Esophagus squamous epithelium (tissue), 5 donors: Measurements from ENCODE around the gene ZNF334. TPM values are rescaled to one million over a fixed set of nuclear protein-coding genes. Genes with fewer than 3 reads are reported as not detected.

Source experiments
- DNase-seq: peaks from one replicate; lab custom pipeline; 2025; lab: John Stamatoyannopoulos, UW
- H3K27ac ChIP-seq, 4 donors: fragments of 200-600 bp; sonication (generic); one replicate each; pipeline ENCODE4 v1.5.1; 2016 to 2019; ENCODE audit warnings: mild to moderate bottlenecking in 1 of 4
- H3K27me3 ChIP-seq, 4 donors: fragments of 200-600 bp; sonication (generic); 1 replicate in 3 of 4; 2 replicates in 1 of 4; pipeline versions ENCODE4 v1.5.1 to v1.6.0; 2017 to 2021; ENCODE audit warnings: antibody characterized with exemption in 1 of 4
- H3K36me3 ChIP-seq, 3 donors: fragments of 200-600 bp; sonication (generic); one replicate each; pipeline ENCODE4 v1.5.1; 2016 to 2019
- H3K4me1 ChIP-seq, 3 donors: fragments of 200-600 bp; sonication (generic); one replicate each; pipeline ENCODE4 v1.5.1; 2017 to 2019
- H3K4me3 ChIP-seq, 4 donors: fragments of 200-600 bp; sonication (generic); 1 replicate in 3 of 4; 2 replicates in 1 of 4; pipeline ENCODE4 v1.5.1; 2016 to 2019; ENCODE audit warnings: mild to moderate bottlenecking in 2 of 4, moderate library complexity in 1 of 4
- H3K9me3 ChIP-seq, 3 donors: fragments of 200-600 bp; sonication (generic); one replicate each; pipeline ENCODE4 v1.5.1; 2016 to 2019
- POLR2A ChIP-seq, 4 donors: fragments of 450-650 bp; IDR thresholded peaks; one replicate each; pipeline ENCODE4 v1.6.1; 2017; ENCODE audit warnings: antibody characterized with exemption in 4 of 4, mild to moderate bottlenecking in 4 of 4, moderate library complexity in 3 of 4
- WGBS, 2 donors: methylation state at CpG; one replicate each; pipeline ENCODE4 v1.1.5; 2018; 5-methylcytosine and 5-hydroxymethylcytosine counted together
- intact Hi-C: fragments of 100-400 bp; cut with DNase I; formaldehyde crosslinking; loops from one replicate; pipeline ENCODE4 v1.15.0; 2022
- total RNA-seq, 4 donors: library from RNA; depleted of rRNA; stranded (reverse); fragments of >200 nt; gene quantifications; one replicate each; pipeline ENCODE4 v1.1.0, GENCODE V29; 2016
- TF ChIP-seq, protein P1 (sequence below), 6 experiments: fragments of 450-650 bp in 4 of 6; fragments of 200-600 bp in 2 of 6; sonication (generic) in 2 of 6; IDR thresholded peaks; one replicate each; pipeline ENCODE4 v1.5.1; 2016 to 2019; ENCODE audit warnings: antibody characterized with exemption in 6 of 6, mild to moderate bottlenecking in 4 of 6, moderate library complexity in 4 of 6
- donor health status: DM: yes; HTN: yes; CAD: no.

Gene ZNF334
- total RNA-seq, 4 donors from 2014 or later = 0.27 to 1.1 (median 0.90) TPM

DNA sequence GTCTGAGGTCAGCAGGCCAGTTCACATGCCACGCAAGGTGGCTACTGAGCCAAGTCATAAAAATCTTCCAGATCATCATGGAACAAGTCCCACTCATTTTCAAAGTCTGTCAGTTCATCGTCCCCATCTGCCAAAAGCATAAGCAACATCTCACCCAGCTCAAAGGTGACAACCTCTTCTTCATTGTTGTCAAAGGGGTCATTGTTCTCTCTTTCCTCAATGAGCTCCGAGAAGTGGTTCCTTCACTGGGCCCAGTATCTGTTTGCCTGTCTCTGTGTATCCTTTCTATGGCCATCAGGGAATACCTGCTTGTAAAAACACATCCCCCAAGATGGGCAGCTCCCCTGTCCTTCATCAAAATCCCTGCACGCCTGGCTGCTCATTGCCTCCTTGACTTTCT lies 49.5 kb downstream of the ZNF334 start:
- Histone ChIP-seq H3K27me3 (peaks cover 0 to 20% (median 0%) of the 10 kb centered on the region in 4 donors), H3K9me3 (no peaks in the 10 kb centered on the region), H3K36me3 (no peaks in the 10 kb centered on the region), H3K4me3 (no peak overlapping the region), H3K4me1 (peaks cover 0 to 6% (median 0%) of the 10 kb centered on the region in 3 donors), H3K27ac (no peak overlapping the region)
- no peak for DNase-seq
- TF ChIP-seq, protein P1, sequence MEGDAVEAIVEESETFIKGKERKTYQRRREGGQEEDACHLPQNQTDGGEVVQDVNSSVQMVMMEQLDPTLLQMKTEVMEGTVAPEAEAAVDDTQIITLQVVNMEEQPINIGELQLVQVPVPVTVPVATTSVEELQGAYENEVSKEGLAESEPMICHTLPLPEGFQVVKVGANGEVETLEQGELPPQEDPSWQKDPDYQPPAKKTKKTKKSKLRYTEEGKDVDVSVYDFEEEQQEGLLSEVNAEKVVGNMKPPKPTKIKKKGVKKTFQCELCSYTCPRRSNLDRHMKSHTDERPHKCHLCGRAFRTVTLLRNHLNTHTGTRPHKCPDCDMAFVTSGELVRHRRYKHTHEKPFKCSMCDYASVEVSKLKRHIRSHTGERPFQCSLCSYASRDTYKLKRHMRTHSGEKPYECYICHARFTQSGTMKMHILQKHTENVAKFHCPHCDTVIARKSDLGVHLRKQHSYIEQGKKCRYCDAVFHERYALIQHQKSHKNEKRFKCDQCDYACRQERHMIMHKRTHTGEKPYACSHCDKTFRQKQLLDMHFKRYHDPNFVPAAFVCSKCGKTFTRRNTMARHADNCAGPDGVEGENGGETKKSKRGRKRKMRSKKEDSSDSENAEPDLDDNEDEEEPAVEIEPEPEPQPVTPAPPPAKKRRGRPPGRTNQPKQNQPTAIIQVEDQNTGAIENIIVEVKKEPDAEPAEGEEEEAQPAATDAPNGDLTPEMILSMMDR (IDR thresholded peaks at IDR 0.05) = no peak
- no peak for TF ChIP-seq POLR2A (IDR thresholded peaks at IDR 0.05)
- WGBS, 2 donors = 67 to 90% methylated on average over 4 of the region's 4 CpGs
- intact Hi-C loops = no loop called here

- DNase-seq = no peak
- Histone ChIP-seq H3K27ac (no peak overlapping the region), H3K4me1 (peaks cover 0 to 9% (median 0%) of the 10 kb centered on the region in 3 donors), H3K9me3 (peaks cover 0 to under 1% (median 0%) of the 10 kb centered on the region in 3 donors), H3K27me3 (peaks cover 0 to 33% (median 0%) of the 10 kb centered on the region in 4 donors), H3K36me3 (no peaks in the 10 kb centered on the region), H3K4me3 (no peak overlapping the region)
- TF ChIP-seq, protein P1 (IDR thresholded peaks at IDR 0.05) = no peak
- no peak for TF ChIP-seq POLR2A (IDR thresholded peaks at IDR 0.05)
- 94 to 96% methylated on average over 3 of the region's 3 CpGs for WGBS, 2 donors
- intact Hi-C loops = no loop called here
These were observed 51.6 kb downstream of the ZNF334 start for GRCh38 chr20:46461808-46462207.

DNA sequence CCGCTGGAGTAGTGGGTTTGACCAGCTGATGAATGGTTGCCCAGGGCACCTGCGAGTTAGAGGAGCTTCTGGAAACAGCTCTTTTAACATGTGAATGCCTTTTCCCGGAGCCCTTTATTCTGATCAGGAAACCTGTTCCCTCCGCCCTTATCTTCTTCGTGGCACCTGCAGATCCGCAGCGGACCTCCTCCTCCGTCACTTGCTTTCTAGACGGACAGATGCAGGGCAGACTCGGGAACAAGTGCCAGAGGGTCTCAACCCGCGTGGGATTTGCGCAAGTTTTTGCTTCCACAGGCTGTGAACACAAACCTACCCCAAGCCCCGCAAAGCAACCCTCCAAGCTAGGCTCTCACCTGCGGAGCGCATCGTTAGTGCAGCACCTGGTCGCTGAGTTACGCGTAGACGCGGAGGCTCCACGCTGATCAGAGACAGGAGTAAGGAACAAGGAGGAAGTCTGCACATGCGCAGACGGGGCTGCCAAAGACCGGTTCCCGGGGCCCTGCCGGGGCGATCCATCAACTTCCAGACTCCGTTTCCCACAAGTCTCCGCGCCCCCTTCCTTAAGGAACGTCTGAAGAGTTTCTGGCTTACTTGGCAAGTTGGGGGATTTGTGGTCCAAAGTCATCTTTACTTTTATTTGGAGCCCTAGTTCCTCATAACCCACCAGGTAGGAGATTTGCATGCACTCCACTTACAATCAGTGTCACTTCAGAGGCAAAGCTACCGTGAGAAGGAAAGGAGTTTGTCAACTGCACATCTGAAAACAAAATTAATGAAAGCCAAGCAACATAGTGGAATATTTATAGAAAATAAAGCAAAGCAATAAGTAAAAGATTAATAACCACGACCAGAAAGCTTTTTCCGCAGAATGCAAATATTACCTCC lies 54.3 kb downstream of the ZNF334 start:
- Histone ChIP-seq H3K36me3 (no peaks in the 10 kb centered on the region), H3K27me3 (peaks cover 0 to 33% (median 0%) of the 10 kb centered on the region in 4 donors), H3K27ac (no peak overlapping the region), H3K4me1 (peaks cover 0 to 9% (median 0%) of the 10 kb centered on the region in 3 donors), H3K4me3 (peak overlapping the region in 3 of 4 donors; percentile 24 to 51 (median 25)), H3K9me3 (peaks cover 0 to 13% (median 6%) of the 10 kb centered on the region in 3 donors)
- TF ChIP-seq, protein P1 (IDR thresholded peaks at IDR 0.05) = no peak
- TF ChIP-seq POLR2A (IDR thresholded peaks at IDR 0.05) = no peak
- DNase-seq = no peak
- WGBS, 2 donors = 8 to 11% methylated on average over 23 to 29 of the region's 36 CpGs
- intact Hi-C loops = no loop called here

- peaks cover 0 to 27% (median 0%) of the 10 kb centered on the region in 4 donors for H3K27me3 ChIP-seq
- no peak for DNase-seq
- peaks cover 0 to 13% (median 6%) of the 10 kb centered on the region in 3 donors for H3K9me3 ChIP-seq
- TF ChIP-seq, protein P1 (IDR thresholded peaks at IDR 0.05) = no peak
- no peak for TF ChIP-seq POLR2A (IDR thresholded peaks at IDR 0.05)
- no peak overlapping the region for H3K27ac ChIP-seq
- no peaks in the 10 kb centered on the region for H3K36me3 ChIP-seq
- 86 to 93% methylated on average over 5 of the region's 5 CpGs for WGBS, 2 donors
- no peak overlapping the region for H3K4me3 ChIP-seq
- intact Hi-C loops = no loop called here
- H3K4me1 ChIP-seq = peaks cover 0 to 9% (median 0%) of the 10 kb centered on the region in 3 donors
These were observed 56.9 kb downstream of the ZNF334 start for GRCh38 chr20:46456255-46457028.
